Lower lobe of right lung (tissue), 2 donors: ENCODE data around the gene SLC12A9. TPM values are rescaled to one million over a fixed set of nuclear protein-coding genes. Genes with fewer than 3 reads are reported as not detected.
"Not testable (repeated sequence)": the region's sequence is repeated elsewhere in the genome, so short reads cannot be mapped to it uniquely, and the experiment has no call there.

Experiments
- ATAC-seq, 2 donors: fragments of 200-7000 bp; cut with Tn5 transposase; one replicate each; pipeline ENCODE4 v1.9.1; 2020 to 2022; ENCODE audit warnings: mild to moderate bottlenecking in 2 of 2, moderate library complexity in 2 of 2
- DNase-seq: peaks from one replicate; pipeline ENCODE4 v3.0.0-alpha.2; 2020
- H3K27ac ChIP-seq: fragments of 200-600 bp; one replicate; pipeline ENCODE4 v1.8.0; 2022
- H3K27me3 ChIP-seq: fragments of 200-600 bp; one replicate; pipeline ENCODE4 v1.8.0; 2022; ENCODE audit warnings: low read depth
- H3K36me3 ChIP-seq: fragments of 200-600 bp; one replicate; pipeline ENCODE4 v1.8.0; 2022; ENCODE audit warnings: mild to moderate bottlenecking
- H3K4me1 ChIP-seq: fragments of 200-600 bp; one replicate; pipeline ENCODE4 v1.8.0; 2022
- H3K4me3 ChIP-seq: fragments of 200-600 bp; one replicate; pipeline ENCODE4 v1.8.0; 2022; ENCODE audit warnings: mild to moderate bottlenecking
- H3K9me3 ChIP-seq: fragments of 200-600 bp; one replicate; pipeline ENCODE4 v1.8.0; 2022
- CTCF ChIP-seq: fragments of 200-600 bp; IDR thresholded peaks from one replicate; pipeline ENCODE4 v1.8.0; 2022; ENCODE audit warnings: antibody characterized with exemption, mild to moderate bottlenecking
- intact Hi-C: fragments of 100-400 bp; cut with DNase I; formaldehyde crosslinking; loops from one replicate; pipeline ENCODE4 v1.11.0; 2022
- total RNA-seq: library from RNA; stranded (reverse); fragmentation: NEBNext Ultra II Directional; extraction: Animal tissue kit (Norgen Biotek cat#: 25700); gene quantifications from one replicate; pipeline ENCODE4 v1.2.1, GENCODE V29; 2021
- donor health status: DM: no; HTN: yes; CAD: no; lungs with severe emphysema.

Gene SLC12A9
- total RNA-seq, 1 donor from 2014 or later = 43.6 TPM

- no peak for TF ChIP-seq CTCF
- H3K4me1 ChIP-seq = peaks cover 22% of the 10 kb centered on the region
- H3K27ac ChIP-seq = no peak overlapping the region
- peaks cover 36% of the 10 kb centered on the region for H3K36me3 ChIP-seq
- H3K27me3 ChIP-seq = no peaks in the 10 kb centered on the region
- H3K4me3 ChIP-seq = no peak overlapping the region
- DNase-seq (no peak), ATAC-seq (no peak)
- intact Hi-C loops = no loop called here
- H3K9me3 ChIP-seq = no peaks in the 10 kb centered on the region
Measured at GRCh38 chr7:100854146-100854895, 1.8 kb downstream of the SLC12A9 start.

- H3K27ac ChIP-seq, ATAC-seq, intact Hi-C loops, H3K4me3 ChIP-seq, H3K9me3 ChIP-seq, DNase-seq, H3K27me3 ChIP-seq: not testable (repeated sequence)
- H3K4me1 ChIP-seq = peaks cover 22% of the 10 kb centered on the region
- peaks cover 39% of the 10 kb centered on the region for H3K36me3 ChIP-seq
Measured at GRCh38 chr7:100854899-100855298, 2.4 kb downstream of the SLC12A9 start.

DNA sequence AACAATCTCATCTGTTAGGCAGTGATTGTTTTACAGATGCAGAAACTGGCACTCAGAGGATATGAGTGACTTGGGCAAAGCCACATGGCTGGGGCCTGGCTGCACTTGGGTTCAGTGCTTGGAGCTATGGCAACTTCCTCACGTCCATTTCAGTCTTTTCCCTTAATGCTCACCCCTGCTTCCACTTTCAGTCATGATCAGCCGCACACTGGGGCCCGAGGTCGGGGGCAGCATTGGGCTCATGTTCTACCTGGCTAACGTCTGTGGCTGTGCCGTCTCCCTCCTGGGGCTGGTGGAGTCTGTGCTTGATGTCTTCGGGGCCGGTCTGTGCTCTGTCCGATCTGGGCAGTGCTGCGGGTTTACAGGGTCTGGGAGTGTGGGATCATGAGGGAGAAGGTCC lies 3.0 kb downstream of the SLC12A9 start:
- Histone ChIP-seq H3K4me1 (peaks cover 22% of the 10 kb centered on the region), H3K27me3 (no peaks in the 10 kb centered on the region), H3K4me3 (no peak overlapping the region), H3K27ac (no peak overlapping the region), H3K9me3 (no peaks in the 10 kb centered on the region), H3K36me3 (peaks cover 46% of the 10 kb centered on the region)
- intact Hi-C loops = no loop called here
- DNase-seq (no peak), ATAC-seq (no peak)
- TF ChIP-seq CTCF = no peak

DNA sequence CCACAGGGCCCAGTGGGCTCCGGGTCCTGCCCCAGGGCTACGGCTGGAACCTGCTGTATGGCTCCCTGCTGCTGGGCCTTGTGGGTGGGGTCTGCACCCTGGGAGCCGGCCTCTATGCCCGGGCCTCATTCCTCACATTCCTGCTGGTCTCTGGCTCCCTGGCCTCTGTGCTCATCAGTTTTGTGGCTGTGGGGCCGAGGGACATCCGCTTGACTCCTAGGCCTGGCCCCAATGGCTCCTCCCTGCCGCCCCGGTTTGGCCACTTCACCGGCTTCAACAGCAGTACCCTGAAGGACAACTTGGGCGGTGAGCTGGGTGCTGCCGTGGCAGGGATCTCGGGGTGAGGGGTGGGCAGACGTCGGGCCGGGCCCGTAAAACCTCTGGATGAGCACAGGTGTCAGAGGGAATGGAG lies 4.4 kb downstream of the SLC12A9 start:
- TF ChIP-seq CTCF = no peak
- Histone ChIP-seq H3K27me3 (no peaks in the 10 kb centered on the region), H3K27ac (no peak overlapping the region), H3K4me1 (peaks cover 18% of the 10 kb centered on the region), H3K4me3 (no peak overlapping the region), H3K9me3 (no peaks in the 10 kb centered on the region), H3K36me3 (peaks cover 59% of the 10 kb centered on the region)
- DNase-seq = no peak
- ATAC-seq = no peak
- intact Hi-C loops = no loop called here

DNA sequence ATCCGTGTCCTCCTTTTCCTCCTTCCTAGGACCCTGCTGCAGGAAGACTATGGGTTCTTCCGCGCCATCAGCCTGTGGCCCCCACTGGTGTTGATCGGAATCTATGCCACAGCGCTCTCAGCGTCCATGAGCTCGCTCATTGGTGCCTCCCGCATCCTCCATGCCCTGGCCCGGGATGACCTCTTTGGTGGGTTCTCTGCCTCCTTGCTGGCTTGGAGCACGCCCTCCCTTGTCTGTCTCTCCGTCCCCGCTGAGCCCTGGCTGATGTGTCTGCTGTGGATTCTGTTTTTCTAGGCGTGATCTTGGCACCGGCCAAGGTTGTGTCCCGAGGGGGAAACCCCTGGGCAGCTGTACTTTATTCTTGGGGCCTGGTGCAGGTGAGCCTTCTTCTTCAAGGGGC lies 7.3 kb downstream of the SLC12A9 start:
- DNase-seq = no peak
- H3K4me3 ChIP-seq = no peak overlapping the region

More for the DNA sequence above, 7.3 kb downstream of the SLC12A9 start:
- no peak for TF ChIP-seq CTCF
- H3K27me3 ChIP-seq = no peaks in the 10 kb centered on the region
- no peak overlapping the region for H3K27ac ChIP-seq
- ATAC-seq = no peak
- intact Hi-C loops = no loop called here
- peaks cover 64% of the 10 kb centered on the region for H3K36me3 ChIP-seq
- H3K9me3 ChIP-seq = no peaks in the 10 kb centered on the region
- H3K4me1 ChIP-seq = peaks cover 5% of the 10 kb centered on the region
